ENCODE results near the gene ZNF850. TPM values are rescaled to one million over a fixed set of nuclear protein-coding genes. Genes with fewer than 3 reads are reported as not detected.

ZNF850 gene
- total RNA-seq, 1 experiment from 2014 or later = 0.84 TPM

DNA sequence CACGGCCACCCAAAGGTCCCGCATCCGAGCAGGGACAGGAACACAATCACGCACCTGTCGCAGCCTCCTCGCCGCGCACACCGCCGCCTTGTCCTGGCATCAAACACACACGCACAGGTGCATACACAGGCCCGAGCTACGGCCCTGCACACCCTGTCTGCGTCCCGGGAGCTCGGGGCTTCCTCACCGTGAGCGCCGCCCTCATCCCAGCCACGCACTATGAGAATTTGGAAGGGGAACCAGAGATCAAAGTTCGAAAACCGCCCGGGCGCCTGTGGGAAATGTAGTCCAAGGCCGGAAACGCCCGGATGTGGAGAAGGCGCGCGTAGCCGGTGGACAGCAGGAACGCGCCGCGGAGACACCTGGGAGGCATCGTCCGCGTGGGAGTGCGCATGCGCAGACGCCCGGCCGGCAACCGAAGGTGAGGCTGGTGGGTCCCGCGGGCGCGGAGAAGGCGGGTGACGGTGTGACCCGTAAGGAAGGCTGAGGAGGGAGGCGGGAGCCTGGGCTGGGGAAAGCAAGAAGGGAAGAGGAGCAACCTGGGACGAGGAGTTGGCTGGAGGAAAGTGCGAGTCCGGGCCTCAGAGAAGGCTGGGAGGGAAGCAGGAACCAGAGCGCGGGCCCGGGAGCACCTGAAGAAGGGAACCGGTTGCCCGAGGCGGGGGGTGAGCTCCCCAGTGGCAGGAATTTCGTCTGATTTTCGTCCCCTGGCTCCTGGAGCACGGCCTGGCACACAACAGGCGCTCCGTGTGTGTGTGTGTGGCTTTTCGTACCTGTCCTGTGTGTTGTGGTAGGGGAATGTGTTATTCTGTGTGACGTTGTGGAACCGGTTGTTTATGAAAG lies 85.2 kb downstream of the ZNF850 start, which contains the start of gene ZNF567:
Gene ZNF567 (plus strand): TSS at position 399 of the 843 bp plus-strand sequence. CDS start 7,256 bp downstream, outside the sequence.
- peak within 1 kb of the TSS; percentile 98 for H3K27ac Mint-ChIP-seq (ENCODE audit: low read depth, unreplicated experiment)
- CTCF ChIA-PET = interaction anchor here (0.6 to 0.8 kb wide), 2 partner anchors 54 to 115 kb away, joined by 3 read pairs; no protein-coding TSS in a partner anchor
- peak within 1 kb of the TSS; percentile 100 for H3K4me3 Mint-ChIP-seq (ENCODE audit: unreplicated experiment)
- H3K9me3 Mint-ChIP-seq (ENCODE audit: unreplicated experiment) = peaks cover 21% of the 10 kb centered on the region
- intact Hi-C loops (cut with micrococcal nuclease) = loop anchor here (1.0 to 10.0 kb wide), 4 partner anchors 21 to 473 kb away; partner anchors contain the start of genes ZFP14, ZNF146, ZNF345 and ZNF461
- H3K36me3 Mint-ChIP-seq (ENCODE audit: insufficient read depth, unreplicated experiment) = peaks cover 34% of the 10 kb centered on the region
- peaks cover 13% of the 10 kb centered on the region for H3K4me1 Mint-ChIP-seq (ENCODE audit: insufficient read depth, unreplicated experiment)
- DNase-seq (ENCODE audit: unreplicated experiment) = peak; percentile 99
- BruUV-seq (replicated peaks) = no TSS peak
- TF ChIP-seq, protein P1, sequence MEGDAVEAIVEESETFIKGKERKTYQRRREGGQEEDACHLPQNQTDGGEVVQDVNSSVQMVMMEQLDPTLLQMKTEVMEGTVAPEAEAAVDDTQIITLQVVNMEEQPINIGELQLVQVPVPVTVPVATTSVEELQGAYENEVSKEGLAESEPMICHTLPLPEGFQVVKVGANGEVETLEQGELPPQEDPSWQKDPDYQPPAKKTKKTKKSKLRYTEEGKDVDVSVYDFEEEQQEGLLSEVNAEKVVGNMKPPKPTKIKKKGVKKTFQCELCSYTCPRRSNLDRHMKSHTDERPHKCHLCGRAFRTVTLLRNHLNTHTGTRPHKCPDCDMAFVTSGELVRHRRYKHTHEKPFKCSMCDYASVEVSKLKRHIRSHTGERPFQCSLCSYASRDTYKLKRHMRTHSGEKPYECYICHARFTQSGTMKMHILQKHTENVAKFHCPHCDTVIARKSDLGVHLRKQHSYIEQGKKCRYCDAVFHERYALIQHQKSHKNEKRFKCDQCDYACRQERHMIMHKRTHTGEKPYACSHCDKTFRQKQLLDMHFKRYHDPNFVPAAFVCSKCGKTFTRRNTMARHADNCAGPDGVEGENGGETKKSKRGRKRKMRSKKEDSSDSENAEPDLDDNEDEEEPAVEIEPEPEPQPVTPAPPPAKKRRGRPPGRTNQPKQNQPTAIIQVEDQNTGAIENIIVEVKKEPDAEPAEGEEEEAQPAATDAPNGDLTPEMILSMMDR (IDR thresholded peaks at IDR 0.05; ENCODE audit: unreplicated experiment) = no peak
- POLR2A ChIA-PET = interaction anchor here (0.6 to 3.2 kb wide), 20 partner anchors 9 to 907 kb away, joined by 3 to 41 read pairs (median 4); partner anchors contain the start of genes ZFP14, ZNF146, ZNF260 and ZNF345
- no peaks in the 10 kb centered on the region for H3K27me3 Mint-ChIP-seq (ENCODE audit: insufficient read depth, unreplicated experiment)

DNA sequence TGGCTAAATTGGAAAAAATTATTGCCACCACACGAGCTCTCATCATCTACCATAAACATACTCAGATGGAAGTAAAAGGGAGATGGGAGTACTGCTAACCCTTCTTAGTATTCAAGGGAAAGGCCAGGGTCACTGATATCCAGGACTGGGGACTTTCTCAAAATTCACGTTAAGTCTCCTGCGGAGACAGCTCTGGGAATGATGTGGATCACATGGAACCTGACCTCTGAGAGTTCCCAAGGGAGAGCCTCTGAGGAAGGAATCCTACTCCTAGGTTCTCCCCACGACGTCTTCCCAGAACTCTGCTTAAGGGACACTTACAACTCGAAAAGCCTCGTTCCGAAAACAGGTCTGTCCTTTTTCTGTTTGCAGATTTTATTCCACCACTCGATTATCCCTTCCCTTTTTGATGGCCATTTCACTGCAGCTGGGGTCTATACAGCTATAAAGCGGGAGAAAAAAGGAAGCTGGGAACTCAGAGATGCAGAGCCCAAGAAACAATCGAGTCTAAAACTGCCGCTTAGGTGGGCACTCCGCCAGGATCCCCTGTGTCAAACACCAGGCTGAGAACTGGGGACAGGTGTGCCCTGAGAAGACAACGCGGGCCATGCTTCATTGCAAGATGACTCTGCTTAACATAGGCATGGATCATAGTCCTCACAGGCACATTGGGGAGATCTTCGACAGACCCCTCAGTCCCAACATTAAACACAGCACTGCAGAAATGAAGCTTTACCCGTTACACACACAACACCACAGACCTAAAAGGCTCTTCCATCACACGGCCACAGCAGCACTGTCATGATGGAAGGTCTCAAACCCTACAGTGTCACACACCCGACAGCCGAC lies 86.0 kb downstream of the ZNF850 start:
- POLR2A ChIA-PET = interaction anchor here (0.6 to 3.2 kb wide), 24 partner anchors 9 to 908 kb away, joined by 3 to 41 read pairs (median 4); partner anchors contain the start of genes ZFP14, ZNF146, ZNF260 and ZNF345
- Mint-ChIP-seq H3K27ac (ENCODE audit: low read depth, unreplicated experiment) (peak overlapping the region; percentile 98), H3K36me3 (ENCODE audit: insufficient read depth, unreplicated experiment) (peaks cover 26% of the 10 kb centered on the region), H3K4me3 (ENCODE audit: unreplicated experiment) (peak overlapping the region; percentile 100), H3K9me3 (ENCODE audit: unreplicated experiment) (peaks cover 27% of the 10 kb centered on the region), H3K4me1 (ENCODE audit: insufficient read depth, unreplicated experiment) (peaks cover 13% of the 10 kb centered on the region), H3K27me3 (ENCODE audit: insufficient read depth, unreplicated experiment) (no peaks in the 10 kb centered on the region)
- TF ChIP-seq, protein P1 (IDR thresholded peaks at IDR 0.05; ENCODE audit: unreplicated experiment) = no peak
- CTCF ChIA-PET = interaction anchor here (0.6 to 1.2 kb wide), 5 partner anchors 10 to 309 kb away, joined by 3 to 6 read pairs (median 3); no protein-coding TSS in a partner anchor
- intact Hi-C loops (cut with micrococcal nuclease) = loop anchor here (1.0 to 10.0 kb wide), 4 partner anchors 20 to 472 kb away; partner anchors contain the start of genes ZFP14, ZNF146, ZNF345 and ZNF461
- peak; percentile 20 for DNase-seq (ENCODE audit: unreplicated experiment)
- BruUV-seq (replicated peaks) = TSS peak; percentile 48

DNA sequence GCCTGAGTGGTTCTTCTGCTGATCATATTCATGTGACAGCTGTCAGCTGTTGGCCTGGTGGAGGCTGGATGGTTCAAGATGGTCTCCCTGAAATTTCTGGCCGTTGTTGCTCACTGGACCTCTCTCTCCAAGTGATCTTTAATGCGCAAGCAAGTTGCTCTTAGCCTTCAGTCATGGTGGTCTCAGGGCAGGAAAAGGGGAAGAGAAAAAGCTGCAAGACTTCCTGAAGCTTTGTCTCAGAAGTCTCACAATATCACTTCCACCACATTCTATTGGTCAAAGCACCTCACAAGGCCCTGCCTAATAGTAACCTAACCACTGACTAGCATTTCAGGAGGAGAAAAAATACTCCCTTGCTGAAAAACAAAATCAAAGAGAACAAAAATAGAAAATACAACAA lies 86.8 kb downstream of the ZNF850 start:
- DNase-seq (ENCODE audit: unreplicated experiment) = no peak
- Mint-ChIP-seq H3K9me3 (ENCODE audit: unreplicated experiment) (peaks cover 29% of the 10 kb centered on the region), H3K27ac (ENCODE audit: low read depth, unreplicated experiment) (peak overlapping the region; percentile 98), H3K36me3 (ENCODE audit: insufficient read depth, unreplicated experiment) (peaks cover 26% of the 10 kb centered on the region), H3K27me3 (ENCODE audit: insufficient read depth, unreplicated experiment) (no peaks in the 10 kb centered on the region), H3K4me3 (ENCODE audit: unreplicated experiment) (peak overlapping the region; percentile 100), H3K4me1 (ENCODE audit: insufficient read depth, unreplicated experiment) (peaks cover 13% of the 10 kb centered on the region)
- TF ChIP-seq, protein P1 (IDR thresholded peaks at IDR 0.05; ENCODE audit: unreplicated experiment) = no peak
- BruUV-seq (replicated peaks) = no TSS peak
- ChIA-PET POLR2A (interaction anchor here (0.6 to 3.2 kb wide), 11 partner anchors 8 to 558 kb away, joined by 3 to 41 read pairs (median 5); partner anchors contain the start of genes ZNF260, ZNF345, ZNF461 and ZNF529), CTCF (interaction anchor here (0.5 to 1.2 kb wide), 4 partner anchors 9 to 395 kb away, joined by 3 to 6 read pairs (median 3); no protein-coding TSS in a partner anchor)
- intact Hi-C loops (cut with micrococcal nuclease) = loop anchor here (2.0 to 10.0 kb wide), 3 partner anchors 165 to 471 kb away; partner anchors contain the start of genes ZFP14, ZNF146, ZNF345 and ZNF565
